Measurements from ENCODE around the gene PLCL1. TPM values are rescaled to one million over a fixed set of nuclear protein-coding genes. Genes with fewer than 3 reads are reported as not detected.

The PLCL1 gene
- total and polyA plus RNA-seq, 2 donors (not counting 3 experiments of a cell fraction or from before 2014, with no cell fraction given), result 0.79 to 3.4 TPM

DNA sequence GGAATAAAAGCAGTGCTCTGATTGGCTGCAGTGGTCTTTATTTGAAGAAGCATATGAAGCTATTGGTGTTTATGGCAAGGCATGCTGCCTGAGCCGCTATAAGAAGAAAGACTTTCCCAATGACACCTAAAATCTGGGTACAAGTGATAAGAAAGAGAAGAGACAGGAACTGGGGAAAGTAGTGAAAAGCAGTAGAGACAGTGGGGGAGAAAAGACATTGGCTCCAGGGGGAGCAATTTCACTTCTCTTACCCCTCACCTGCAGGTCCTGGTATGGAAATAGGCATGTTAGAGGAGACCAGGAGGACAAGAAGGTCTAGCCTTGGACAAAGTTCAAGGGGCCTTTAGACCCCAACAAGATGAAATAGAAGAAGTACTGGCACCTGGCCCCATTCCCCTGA is 47.1 kb downstream of the PLCL1 start:
- TF ChIP-seq POLR2AphosphoS5 (IDR thresholded peaks at IDR 0.05; ENCODE audit: insufficient read depth, low read depth, low read length), result no peak
- TF ChIP-seq GATA2 (IDR thresholded peaks at IDR 0.05; ENCODE audit: insufficient read depth, insufficient read length, low read depth, low read length), result no peak
- TF ChIP-seq JUN (IDR thresholded peaks at IDR 0.05; ENCODE audit: borderline replicate concordance, insufficient read depth, insufficient read length, low read depth), result no peak
- TF ChIP-seq MYC (IDR thresholded peaks at IDR 0.05; ENCODE audit: low read depth, low read length), result no peak
- TF ChIP-seq, protein P1, sequence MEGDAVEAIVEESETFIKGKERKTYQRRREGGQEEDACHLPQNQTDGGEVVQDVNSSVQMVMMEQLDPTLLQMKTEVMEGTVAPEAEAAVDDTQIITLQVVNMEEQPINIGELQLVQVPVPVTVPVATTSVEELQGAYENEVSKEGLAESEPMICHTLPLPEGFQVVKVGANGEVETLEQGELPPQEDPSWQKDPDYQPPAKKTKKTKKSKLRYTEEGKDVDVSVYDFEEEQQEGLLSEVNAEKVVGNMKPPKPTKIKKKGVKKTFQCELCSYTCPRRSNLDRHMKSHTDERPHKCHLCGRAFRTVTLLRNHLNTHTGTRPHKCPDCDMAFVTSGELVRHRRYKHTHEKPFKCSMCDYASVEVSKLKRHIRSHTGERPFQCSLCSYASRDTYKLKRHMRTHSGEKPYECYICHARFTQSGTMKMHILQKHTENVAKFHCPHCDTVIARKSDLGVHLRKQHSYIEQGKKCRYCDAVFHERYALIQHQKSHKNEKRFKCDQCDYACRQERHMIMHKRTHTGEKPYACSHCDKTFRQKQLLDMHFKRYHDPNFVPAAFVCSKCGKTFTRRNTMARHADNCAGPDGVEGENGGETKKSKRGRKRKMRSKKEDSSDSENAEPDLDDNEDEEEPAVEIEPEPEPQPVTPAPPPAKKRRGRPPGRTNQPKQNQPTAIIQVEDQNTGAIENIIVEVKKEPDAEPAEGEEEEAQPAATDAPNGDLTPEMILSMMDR (IDR thresholded peaks at IDR 0.05; ENCODE audit: extremely low read depth in 1 of 2, insufficient read depth in 1 of 2, low read depth in 1 of 2, low read length in 2 of 2), result no peak
- TF ChIP-seq, protein P2, sequence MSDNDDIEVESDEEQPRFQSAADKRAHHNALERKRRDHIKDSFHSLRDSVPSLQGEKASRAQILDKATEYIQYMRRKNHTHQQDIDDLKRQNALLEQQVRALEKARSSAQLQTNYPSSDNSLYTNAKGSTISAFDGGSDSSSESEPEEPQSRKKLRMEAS (IDR thresholded peaks at IDR 0.05; ENCODE audit: insufficient read depth, insufficient read length), result no peak
- no peak for TF ChIP-seq FOS (IDR thresholded peaks at IDR 0.05; ENCODE audit: borderline replicate concordance, insufficient read depth, low read length)
- no peak for TF ChIP-seq EZH2 (IDR thresholded peaks at IDR 0.05; ENCODE audit: borderline replicate concordance, low read depth, low read length, severe bottlenecking)
- no peak for TF ChIP-seq POLR2A (IDR thresholded peaks at IDR 0.05; ENCODE audit: low read depth, low read length)
- ChIA-PET CTCF (interaction anchor here (1.3 to 1.7 kb wide), 3 partner anchors 10 to 276 kb away, joined by 3 to 4 read pairs (median 3); no protein-coding TSS in a partner anchor), POLR2A (no interaction called here)
- no peak overlapping the region for H3K4me2 ChIP-seq (ENCODE audit: insufficient read depth, low read length)
- no peaks in the 10 kb centered on the region for H3K36me3 ChIP-seq (ENCODE audit: control insufficient read depth in 2 of 2, extremely low read depth in 1 of 2, insufficient read depth in 2 of 2, low read length in 2 of 2)
- no peaks in the 10 kb centered on the region for H4K20me1 ChIP-seq (replicated peaks; ENCODE audit: control insufficient read depth, extremely low read depth, insufficient read depth, low read length)
- intact Hi-C loops (cut with micrococcal nuclease) (no loop called here), dilution Hi-C loops (cut with MboI; ENCODE audit: extremely low pct_ligation_motif_present, low sequenced_read_pairs) (no loop called here)
- H3K9ac ChIP-seq (replicated peaks; ENCODE audit: extremely low read depth, insufficient read depth, low read length), result no peak overlapping the region
- H3K4me1 ChIP-seq (ENCODE audit: control insufficient read depth, extremely low read depth, insufficient read depth, low read length), result no peaks in the 10 kb centered on the region
- no peak for FAIRE-seq
- no peaks in the 10 kb centered on the region for H3K9me3 ChIP-seq (replicated peaks; ENCODE audit: control insufficient read depth, insufficient read depth, low read length)
- DNase-seq (ENCODE audit: low read depth, low spot score), result no peak
- BruUV-seq (replicated peaks), result no TSS peak
- H3K27ac ChIP-seq (ENCODE audit: insufficient read depth, low read depth, low read length), result no peak overlapping the region
- H3K27me3 ChIP-seq (ENCODE audit: control insufficient read depth in 2 of 2, insufficient read depth in 2 of 2, low read length in 2 of 2), result no peaks in the 10 kb centered on the region
- no peak overlapping the region for H2AFZ ChIP-seq (ENCODE audit: low read depth, low read length)
- no peaks in the 10 kb centered on the region for H3K9me1 ChIP-seq (replicated peaks; ENCODE audit: control insufficient read depth, extremely low read depth, insufficient read depth, low read length)
- no peaks in the 10 kb centered on the region for H3K79me2 ChIP-seq (ENCODE audit: control insufficient read depth, insufficient read depth, low read length)
- no peak overlapping the region for H3K4me3 ChIP-seq (replicated peaks in 1 of 3; ENCODE audit: insufficient read depth in 1 of 3, low read depth in 1 of 3, low read length in 3 of 3)
